KOPT-K1 (cell line): ENCODE data around the gene C3orf62.
"Not testable (repeated sequence)": the region's sequence is repeated elsewhere in the genome, so short reads cannot be mapped to it uniquely, and the experiment has no call there.

Experiments
- H3K27ac ChIP-seq: fragments of 200-600 bp; sonication (generic); 2 replicates; pipeline ENCODE4 v1.5.1; 2016; ENCODE audit warnings: antibody characterized with exemption, mild to moderate bottlenecking, low read depth, low read length; ENCODE audit not compliant: poor library complexity, severe bottlenecking
- H3K36me3 ChIP-seq: fragments of 200-600 bp; sonication (generic); 2 replicates; pipeline ENCODE4 v1.5.1; 2017; ENCODE audit warnings: antibody characterized with exemption, mild to moderate bottlenecking, low read length, moderate library complexity; ENCODE audit not compliant: insufficient read depth
- H3K9me3 ChIP-seq: fragments of 200-600 bp; sonication (generic); 2 replicates; pipeline ENCODE4 v1.5.1; 2017; ENCODE audit warnings: antibody characterized with exemption, low read length, mild to moderate bottlenecking; ENCODE audit not compliant: insufficient read depth, poor library complexity, severe bottlenecking

The C3orf62 gene

DNA sequence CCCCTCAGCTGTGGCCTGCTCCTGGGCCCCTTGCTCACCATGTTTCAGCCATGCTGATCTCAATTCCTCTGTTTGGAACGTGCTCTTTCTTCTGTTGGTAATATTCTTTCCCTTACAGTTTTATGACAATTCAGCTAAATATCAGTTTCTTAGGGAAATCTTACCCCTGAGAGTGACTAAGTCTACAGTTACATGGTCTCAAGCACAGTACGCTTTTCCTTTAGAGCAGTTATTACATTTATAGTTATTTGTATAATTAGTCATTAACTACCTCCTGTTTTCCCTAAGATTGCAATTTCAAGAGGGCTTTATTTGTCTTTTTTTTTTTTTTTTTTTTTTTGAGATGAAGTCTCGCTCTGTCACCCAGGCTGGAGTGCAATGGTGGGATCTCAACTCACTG lies 23.5 kb downstream of the C3orf62 start:
- Histone ChIP-seq H3K27ac (no peak overlapping the region), H3K36me3 (no peaks in the 10 kb centered on the region), H3K9me3 (no peaks in the 10 kb centered on the region)

DNA sequence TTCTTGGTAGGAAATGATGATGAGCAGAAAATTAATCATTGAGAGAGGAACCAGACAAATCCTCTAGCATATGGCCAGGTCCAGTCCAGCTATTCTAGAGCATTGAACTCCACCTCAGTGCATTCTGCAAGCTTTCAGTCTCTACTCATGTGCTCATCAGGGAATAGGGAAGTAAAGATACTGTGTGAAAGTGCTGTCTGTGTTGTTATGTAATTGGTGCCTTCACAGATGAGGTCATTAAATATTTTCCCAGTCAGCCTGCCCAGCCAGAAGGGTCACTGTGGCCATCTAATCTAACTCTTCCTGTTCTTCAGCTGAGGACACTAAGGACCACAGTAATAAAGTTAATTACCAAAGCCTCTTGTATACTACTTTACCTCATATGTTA lies 28.2 kb downstream of the C3orf62 start:
- no peak overlapping the region for H3K27ac ChIP-seq
- H3K36me3 ChIP-seq = no peaks in the 10 kb centered on the region
- no peaks in the 10 kb centered on the region for H3K9me3 ChIP-seq

DNA sequence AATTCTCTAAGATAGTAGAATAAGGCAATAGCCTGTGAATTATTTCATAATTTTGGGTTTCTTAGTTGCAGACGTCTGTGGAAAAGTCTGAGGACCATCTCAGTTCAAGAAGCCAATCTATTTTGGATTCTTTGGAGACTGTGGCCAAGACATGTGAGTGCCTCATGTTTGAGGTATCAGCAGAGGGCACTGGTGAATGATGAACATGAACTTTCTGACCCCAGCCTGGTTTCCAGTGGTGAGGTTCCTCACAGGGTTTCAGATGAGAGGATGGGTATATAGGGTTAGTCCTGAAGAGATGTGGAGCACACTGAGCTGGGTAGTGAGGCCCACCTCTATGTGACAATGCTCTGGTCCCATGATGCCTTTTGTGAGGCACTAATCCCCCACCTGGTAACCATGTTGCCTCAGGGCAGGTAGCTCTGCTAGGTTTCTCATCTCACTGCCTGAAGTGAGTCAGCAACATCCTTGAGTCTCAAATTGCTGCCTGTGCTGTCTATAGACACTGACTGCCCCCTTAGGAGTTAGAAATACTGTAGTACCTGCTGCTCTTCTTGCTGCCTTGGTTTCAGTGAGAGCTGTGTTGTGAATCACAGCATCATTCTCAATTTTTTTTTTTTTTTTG lies 32.3 kb downstream of the C3orf62 start:
- H3K36me3 ChIP-seq = no peaks in the 10 kb centered on the region
- no peaks in the 10 kb centered on the region for H3K9me3 ChIP-seq
- no peak overlapping the region for H3K27ac ChIP-seq

- not testable (repeated sequence) for H3K27ac ChIP-seq, H3K36me3 ChIP-seq
- peaks cover 14% of the 10 kb centered on the region for H3K9me3 ChIP-seq
Observed at GRCh38 chr3:49240091-49240490, 36.9 kb downstream of the C3orf62 start.

- Histone ChIP-seq H3K9me3 (peaks cover 26% of the 10 kb centered on the region), H3K27ac (no peak overlapping the region), H3K36me3 (no peaks in the 10 kb centered on the region)
Observed at GRCh38 chr3:49238274-49239127, 38.5 kb downstream of the C3orf62 start.

DNA sequence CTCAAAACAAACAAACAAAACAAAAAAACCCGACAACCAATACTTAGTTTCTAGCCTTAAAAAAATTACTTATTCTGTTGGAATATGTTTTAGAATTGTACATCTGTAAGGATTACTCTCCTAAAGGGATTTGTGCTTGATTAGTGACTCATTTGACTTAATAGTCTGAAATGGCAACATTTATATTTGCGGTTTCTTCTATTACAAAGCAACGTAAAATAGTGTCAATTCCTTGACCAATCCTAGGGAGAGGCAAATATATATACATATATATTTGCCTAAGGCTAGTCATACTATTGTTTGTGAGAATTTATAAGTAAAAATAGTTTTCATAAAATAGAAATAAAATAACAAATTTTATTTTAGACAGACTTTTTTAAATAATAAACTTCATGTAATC lies 39.7 kb downstream of the C3orf62 start:
- no peaks in the 10 kb centered on the region for H3K36me3 ChIP-seq
- no peak overlapping the region for H3K27ac ChIP-seq
- peaks cover 37% of the 10 kb centered on the region for H3K9me3 ChIP-seq

DNA sequence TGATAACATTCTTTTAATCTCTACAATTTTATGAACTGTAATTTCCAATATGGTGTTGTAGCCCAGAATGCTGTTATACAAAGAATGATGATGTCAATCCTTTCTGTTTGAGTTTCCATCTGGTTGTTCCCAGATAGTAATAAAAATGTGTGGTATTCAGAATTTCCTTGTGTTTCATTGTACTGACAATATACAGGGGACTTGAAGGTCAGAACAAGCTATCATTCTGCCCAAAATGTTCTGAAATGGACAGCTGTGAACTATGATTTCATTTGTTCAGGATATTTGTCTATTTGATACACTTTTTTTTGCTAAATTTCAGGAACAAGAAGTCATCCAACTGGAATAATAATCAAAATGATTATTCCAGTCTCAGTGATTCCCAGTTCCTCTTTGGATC lies 40.8 kb downstream of the C3orf62 start:
- H3K27ac ChIP-seq = no peak overlapping the region
- H3K9me3 ChIP-seq = peaks cover 41% of the 10 kb centered on the region
- no peaks in the 10 kb centered on the region for H3K36me3 ChIP-seq

DNA sequence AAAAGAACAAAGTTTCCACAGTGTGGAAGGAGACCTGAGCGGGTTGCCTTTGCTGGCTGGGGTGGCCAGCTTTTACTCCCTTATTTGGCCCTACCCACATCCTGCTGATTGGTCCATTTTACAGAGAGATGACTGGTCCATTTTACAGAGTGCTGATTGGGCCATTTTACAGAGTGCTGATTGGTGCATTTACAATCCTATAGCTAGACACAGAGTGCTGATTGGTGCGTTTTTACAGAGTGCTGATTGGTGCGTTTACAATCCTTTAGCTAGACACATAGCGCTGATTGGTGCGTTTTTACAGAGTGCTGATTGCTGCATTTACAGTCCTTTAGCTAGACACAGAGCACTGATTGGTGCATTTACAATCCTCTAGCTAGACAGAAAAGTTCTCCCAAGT lies 48.2 kb downstream of the C3orf62 start:
- H3K36me3 ChIP-seq, H3K27ac ChIP-seq: not testable (repeated sequence)
- H3K9me3 ChIP-seq = peaks cover 47% of the 10 kb centered on the region

GRCh38 chr3:49222002-49222401 lies 55.0 kb downstream of the C3orf62 start:
- no peak overlapping the region for H3K27ac ChIP-seq
- H3K9me3 ChIP-seq = peaks cover under 1% of the 10 kb centered on the region
- H3K36me3 ChIP-seq = no peaks in the 10 kb centered on the region

DNA sequence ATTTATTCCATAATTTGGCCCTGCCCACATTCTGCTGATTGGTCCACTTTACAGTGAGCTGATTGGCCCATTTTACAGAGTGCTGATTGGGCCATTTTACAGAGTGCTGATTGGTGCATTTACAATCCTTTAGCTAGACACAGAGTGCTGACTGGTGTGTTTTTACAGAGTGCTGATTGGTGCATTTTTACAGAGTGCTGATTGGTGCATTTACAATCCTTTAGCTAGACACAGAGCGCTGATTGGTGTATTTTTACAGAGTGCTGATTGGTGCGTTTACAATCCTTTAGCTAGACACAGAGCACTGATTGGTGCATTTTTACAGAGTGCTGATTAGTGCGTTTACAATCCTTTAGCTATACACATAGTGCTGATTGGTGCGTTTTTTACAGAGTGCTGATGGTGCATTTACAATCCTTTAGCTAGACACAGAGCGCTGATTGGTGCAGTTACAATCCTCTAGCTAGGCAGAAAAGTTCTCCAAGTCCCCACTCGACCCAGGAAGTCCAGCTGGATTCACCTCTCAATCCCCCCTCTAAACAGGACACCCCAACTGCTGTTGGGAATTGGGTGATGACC lies 56.0 kb downstream of the C3orf62 start:
- H3K27ac ChIP-seq, H3K36me3 ChIP-seq, H3K9me3 ChIP-seq: not testable (repeated sequence)

GRCh38 chr3:49219132-49219531 lies 57.9 kb downstream of the C3orf62 start:
- no peak overlapping the region for H3K27ac ChIP-seq
- H3K9me3 ChIP-seq = peaks cover 10% of the 10 kb centered on the region
- H3K36me3 ChIP-seq = no peaks in the 10 kb centered on the region
